Globus pallidus (tissue), 1 donor: ENCODE measurements around the gene KCNK5.
A peak's percentile ranks its signal among the peaks of the same experiment; 100 is the strongest.

Experiments used
- DNase-seq: peaks from one replicate; pipeline ENCODE4 v3.0.0-alpha.2; 2015; ENCODE audit warnings: low spot score

Gene KCNK5

DNA sequence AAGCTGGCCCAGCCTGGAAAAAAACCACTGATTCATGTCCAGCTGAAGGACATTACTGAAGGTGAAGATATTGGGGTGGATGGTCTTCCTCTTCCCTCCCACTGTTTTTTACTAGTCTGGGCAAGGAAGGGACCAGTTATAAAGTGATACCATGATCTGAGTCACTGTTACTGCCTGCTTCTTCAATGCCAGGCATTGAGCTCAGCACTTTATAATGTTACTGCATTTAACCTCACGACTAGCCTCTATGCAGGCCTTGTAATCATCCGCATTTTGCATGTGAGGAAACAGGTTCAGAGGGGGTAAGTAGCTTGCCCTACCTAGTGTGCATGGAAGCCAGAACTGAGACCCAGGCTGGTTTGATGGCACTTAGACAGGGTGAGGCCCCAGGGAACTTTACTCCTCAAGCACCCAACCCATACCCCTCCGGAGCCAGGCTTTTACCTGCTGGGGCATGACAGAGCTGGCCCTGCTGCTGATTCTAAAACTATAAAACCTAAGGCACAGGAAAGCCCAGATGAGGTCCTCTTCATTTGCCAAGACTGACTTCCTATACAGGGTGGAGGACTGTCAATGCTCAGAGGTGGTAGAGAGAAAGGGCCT is 11.0 kb upstream of the KCNK5 start:
- no peak for DNase-seq

- peak; percentile 11 for DNase-seq
Measured at GRCh38 chr6:39239527-39240154, 10.4 kb upstream of the KCNK5 start.

DNA sequence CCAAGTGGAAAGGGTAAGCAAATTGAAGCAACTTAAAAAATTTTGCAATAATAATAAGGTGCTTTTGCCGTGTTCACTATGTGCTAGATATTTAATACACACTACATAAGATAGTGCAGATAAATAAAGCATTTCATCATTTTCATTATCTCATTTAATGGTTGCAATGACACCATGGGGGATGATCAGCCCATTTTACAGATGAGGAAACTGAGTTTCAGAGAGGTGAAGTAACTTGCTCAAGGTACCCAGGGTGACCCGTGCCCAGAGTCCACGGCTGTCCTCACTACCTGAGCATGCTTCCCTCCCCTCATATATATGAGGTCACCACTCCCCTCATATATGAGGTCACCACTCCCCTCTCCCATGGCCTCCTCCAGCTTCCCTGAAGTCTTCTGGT is 7.5 kb upstream of the KCNK5 start:
- DNase-seq, result no peak

DNA sequence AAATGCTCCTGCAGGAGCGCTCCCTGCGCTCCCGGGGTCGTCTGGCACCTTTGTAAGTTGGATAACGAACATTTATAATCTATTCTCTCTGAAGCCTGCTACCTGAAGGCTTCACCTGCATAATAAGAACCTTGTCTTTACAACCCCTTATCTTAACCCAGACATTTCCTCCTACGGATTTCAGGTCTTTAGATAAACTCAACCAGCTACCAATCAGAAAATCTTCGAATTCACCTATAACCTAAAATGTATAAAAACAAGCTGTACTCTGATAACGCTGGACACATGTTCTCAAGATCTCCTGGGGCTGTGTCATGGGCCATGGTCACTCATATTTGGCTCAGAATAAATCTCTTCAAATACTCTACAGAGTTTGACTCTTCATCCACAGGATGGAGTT is 4.1 kb upstream of the KCNK5 start:
- DNase-seq, result no peak

GRCh38 chr6:39231521-39232243 is 2.4 kb upstream of the KCNK5 start:
- DNase-seq, result no peak

- no peak for DNase-seq
Measured at GRCh38 chr6:39230654-39231035, 1.4 kb upstream of the KCNK5 start.

GRCh38 chr6:39228111-39228971 is 934 bp downstream of the KCNK5 start:
- DNase-seq, result no peak

DNA sequence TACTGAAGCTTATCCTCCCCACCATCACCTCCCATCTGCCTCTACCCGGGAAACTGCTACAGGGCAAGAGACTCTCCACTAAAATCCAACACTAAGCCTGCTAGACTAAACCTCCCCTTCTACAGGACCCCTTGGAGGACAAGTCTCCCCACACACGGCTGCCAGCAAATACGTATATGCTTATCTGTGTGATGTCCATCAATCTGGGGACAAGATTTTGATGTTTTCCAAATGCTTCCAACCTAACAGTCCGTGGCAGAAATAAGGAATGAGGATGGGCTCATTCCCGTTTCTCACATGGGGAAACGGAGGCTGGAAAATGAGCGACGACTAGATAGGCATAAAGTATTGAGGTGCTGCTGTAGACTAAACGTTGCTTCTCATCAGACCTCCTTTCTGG is 1.8 kb downstream of the KCNK5 start:
- DNase-seq, result no peak

DNA sequence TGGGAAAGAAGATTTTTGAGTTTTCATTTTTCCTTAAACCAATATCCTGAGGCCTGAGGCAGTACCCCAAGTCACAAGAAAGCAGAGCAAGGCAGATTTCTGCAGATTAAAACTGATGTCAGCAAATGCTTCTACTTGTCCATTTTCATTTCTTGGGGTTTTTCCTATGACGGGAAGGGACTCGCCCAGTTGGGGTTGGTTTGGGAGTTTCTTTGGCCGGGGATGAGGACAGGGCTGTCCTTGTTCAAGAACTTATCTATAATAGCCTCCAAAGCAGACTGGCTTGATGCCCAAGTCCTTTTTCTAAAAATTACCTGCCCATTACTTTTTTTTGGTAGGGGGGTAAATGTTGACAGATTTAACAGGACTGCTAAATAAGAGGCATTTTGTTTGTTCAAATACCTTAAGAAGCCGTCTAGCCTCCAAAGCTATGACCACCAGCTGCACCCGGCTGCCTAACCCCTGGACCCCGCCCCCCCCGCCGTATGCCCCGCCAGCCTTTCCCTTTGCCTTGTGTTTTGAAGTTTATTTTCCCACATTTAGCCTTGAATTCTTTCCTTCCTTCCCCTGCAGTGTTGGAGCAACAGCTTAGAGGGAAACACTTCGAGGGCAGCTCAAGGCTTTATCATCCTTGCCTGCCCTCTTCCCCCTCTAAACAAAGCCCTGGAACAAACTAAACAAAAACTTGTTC is 2.5 kb downstream of the KCNK5 start:
- no peak for DNase-seq

- DNase-seq, result no peak
Measured at GRCh38 chr6:39225946-39226437, 3.3 kb downstream of the KCNK5 start.

GRCh38 chr6:39225543-39225942 is 3.7 kb downstream of the KCNK5 start:
- DNase-seq, result no peak

DNA sequence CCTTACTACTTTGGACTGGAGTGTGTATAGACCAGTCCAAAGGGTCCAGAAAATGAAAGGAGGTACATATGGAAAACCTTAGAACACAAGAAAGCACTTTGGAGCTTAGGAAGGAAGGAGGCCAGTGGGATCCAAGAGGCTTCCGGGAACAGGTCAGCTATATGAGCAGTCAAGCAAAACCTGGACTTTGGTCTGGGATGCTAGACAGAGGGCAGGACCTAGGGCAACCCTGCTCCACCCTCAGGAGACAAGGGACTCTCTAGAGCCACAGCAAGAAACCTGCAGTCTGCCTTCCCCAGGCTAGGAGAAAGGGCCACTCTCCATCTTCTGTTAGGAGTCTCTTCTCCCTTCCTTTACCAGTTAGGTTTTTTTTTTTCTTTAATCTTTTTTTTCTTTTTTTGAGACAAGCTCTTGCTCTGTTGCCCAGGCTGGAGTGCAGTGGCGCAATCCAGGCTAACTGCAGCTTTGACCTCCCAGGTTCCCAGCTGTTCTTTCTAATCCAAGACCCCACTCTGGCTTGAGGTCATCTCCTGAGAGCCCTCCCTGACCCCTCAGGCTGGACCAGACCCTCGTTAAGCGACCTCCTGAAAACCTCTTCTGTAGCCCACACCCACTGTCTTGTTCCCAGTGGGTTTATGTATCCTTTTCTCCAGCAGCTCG is 4.6 kb downstream of the KCNK5 start:
- DNase-seq, result no peak

- DNase-seq, result no peak
Measured at GRCh38 chr6:39224011-39224410, 5.3 kb downstream of the KCNK5 start.

GRCh38 chr6:39223555-39223954 is 5.7 kb downstream of the KCNK5 start:
- DNase-seq, result no peak

DNA sequence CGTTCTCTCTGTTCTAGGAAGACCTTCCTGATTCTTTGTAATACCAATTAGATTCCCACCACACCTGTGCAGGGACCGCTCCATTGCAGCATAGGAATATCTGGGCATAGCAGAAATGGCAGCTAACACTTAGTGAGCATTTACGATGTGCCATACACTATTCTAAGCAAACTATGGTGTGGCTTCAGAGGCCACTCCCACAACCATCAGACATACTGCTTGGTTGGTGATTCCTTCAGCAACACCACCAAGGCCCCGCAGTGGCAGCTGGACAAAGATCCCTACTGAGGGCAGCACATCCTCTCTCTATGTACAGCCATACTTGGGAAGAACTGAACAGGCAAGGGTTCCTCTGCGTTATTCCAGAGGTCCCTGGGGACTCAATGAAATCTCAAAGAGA is 6.2 kb downstream of the KCNK5 start:
- no peak for DNase-seq

- no peak for DNase-seq
Measured at GRCh38 chr6:39221779-39222641, 7.3 kb downstream of the KCNK5 start.

GRCh38 chr6:39221115-39221514 is 8.2 kb downstream of the KCNK5 start:
- DNase-seq, result no peak

DNA sequence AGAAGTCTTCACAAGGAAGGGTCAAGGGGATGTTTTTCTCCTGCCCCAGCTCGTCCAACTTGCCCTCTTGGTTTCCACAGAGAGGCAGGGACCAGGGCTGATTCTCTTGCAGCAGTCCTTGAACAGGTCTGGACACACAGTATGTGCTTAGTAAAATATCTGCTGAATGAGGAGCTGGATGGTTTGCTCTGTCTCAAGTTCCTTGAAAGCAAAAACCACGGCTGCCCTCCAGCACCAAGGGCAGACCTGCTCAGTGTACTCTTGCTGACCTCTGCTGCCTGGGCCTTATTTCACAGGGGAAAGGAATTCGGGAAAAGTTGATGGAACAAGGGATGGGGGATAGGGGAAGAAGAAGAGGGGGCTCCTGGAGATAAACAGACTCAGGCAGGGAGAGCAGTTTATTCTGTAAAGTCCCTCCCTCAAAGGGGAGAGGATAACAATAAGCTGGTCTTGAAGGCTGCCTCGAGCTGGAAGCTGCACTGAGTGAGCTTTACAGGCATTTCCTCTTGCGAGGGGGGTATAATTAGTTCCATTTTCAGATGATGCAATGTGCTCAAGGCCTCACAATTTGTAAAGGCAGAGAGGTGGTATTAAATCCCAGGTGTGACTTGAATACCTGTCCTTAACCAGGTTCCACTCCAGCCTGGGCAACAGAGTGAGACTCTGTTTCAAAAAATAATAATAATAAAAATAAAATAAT is 10.3 kb downstream of the KCNK5 start:
- DNase-seq, result no peak

- DNase-seq, result no peak
Measured at GRCh38 chr6:39217177-39217864, 12.0 kb downstream of the KCNK5 start.
